ENCODE results near the gene RPRD1B.

RPRD1B gene

GRCh38 chr20:38139977-38140753, 106.6 kb downstream of the RPRD1B start:
- Histone ChIP-seq H3K36me3 (ENCODE audit: control insufficient read depth in 2 of 2, insufficient read depth in 2 of 2, low read length in 2 of 2) (no peaks in the 10 kb centered on the region), H3K4me3 (ENCODE audit: low read length in 2 of 2) (no peak overlapping the region), H3K4me1 (ENCODE audit: control insufficient read depth in 2 of 2, insufficient read depth in 2 of 2, low read length in 2 of 2) (peaks cover 19 to 27% of the 10 kb centered on the region in 2 donors), H3K27ac (ENCODE audit: low read depth in 2 of 2, low read length in 2 of 2) (no peak overlapping the region), H3K9me3 (ENCODE audit: control insufficient read depth in 2 of 2, low read length in 2 of 2) (no peaks in the 10 kb centered on the region), H3K9ac (ENCODE audit: low read depth in 1 of 2, low read length in 2 of 2) (no peak overlapping the region), H3K27me3 (ENCODE audit: control insufficient read depth in 2 of 2, insufficient read depth in 2 of 2, low read length in 2 of 2) (no peaks in the 10 kb centered on the region)

- Histone ChIP-seq H3K9me3 (ENCODE audit: control insufficient read depth in 2 of 2, low read length in 2 of 2) (no peaks in the 10 kb centered on the region), H3K36me3 (ENCODE audit: control insufficient read depth in 2 of 2, insufficient read depth in 2 of 2, low read length in 2 of 2) (no peaks in the 10 kb centered on the region), H3K27ac (ENCODE audit: low read depth in 2 of 2, low read length in 2 of 2) (no peak overlapping the region), H3K4me3 (ENCODE audit: low read length in 2 of 2) (no peak overlapping the region), H3K9ac (ENCODE audit: low read depth in 1 of 2, low read length in 2 of 2) (no peak overlapping the region), H3K27me3 (ENCODE audit: control insufficient read depth in 2 of 2, insufficient read depth in 2 of 2, low read length in 2 of 2) (no peaks in the 10 kb centered on the region), H3K4me1 (ENCODE audit: control insufficient read depth in 2 of 2, insufficient read depth in 2 of 2, low read length in 2 of 2) (peaks cover 19 to 27% of the 10 kb centered on the region in 2 donors)
Observed at GRCh38 chr20:38141204-38141888, 107.8 kb downstream of the RPRD1B start.

All from mucosa of rectum (tissue), 2 donors.